H1 (cell line): Measurements from ENCODE around the gene DAPL1. TPM values are rescaled to one million over a fixed set of nuclear protein-coding genes. Genes with fewer than 3 reads are reported as not detected.

Source experiments
- CTCF ChIA-PET: fragments of 300-600 bp; sonication (Branson Sonifier 250); formaldehyde crosslinking; loops from one replicate; lab custom pipeline; 2021; ENCODE audit not compliant: partially characterized antibody; lab: Charles Lee
- POLR2A ChIA-PET: fragments of 300-600 bp; sonication (Branson Sonifier 250); formaldehyde crosslinking; loops from one replicate; lab custom pipeline; 2021; ENCODE audit warnings: inconsistent platforms; ENCODE audit not compliant: partially characterized antibody; lab: Charles Lee
- DNase-seq, 2 experiments: peaks; one replicate each; pipeline versions ENCODE4 v3.0.0 to v3.0.0-alpha.2; 2010 to 2022; ENCODE audit warnings: low spot score in 2 of 2, low read depth in 1 of 2, mixed read lengths in 1 of 2
- FAIRE-seq: peaks from 2 replicates; lab custom pipeline; 2011; peaks lifted over from hg19 to GRCh38; lab: Jason Lieb, UNC
- H2AFZ ChIP-seq: 2 replicates; pipeline ENCODE4 v1.8.1; 2012; ENCODE audit warnings: low read length, inconsistent platforms
- H2AK5ac ChIP-seq: 2 replicates; pipeline ENCODE4 v1.6.1; 2013; ENCODE audit warnings: low read depth, low read length
- H2BK120ac ChIP-seq: replicated peaks from 2 replicates; pipeline ENCODE3; 2013; ENCODE audit warnings: low read depth, low read length, inconsistent platforms
- H2BK12ac ChIP-seq: 2 replicates; pipeline ENCODE4 v1.6.1; 2013; ENCODE audit warnings: low read depth, low read length
- H2BK15ac ChIP-seq: 2 replicates; pipeline ENCODE4 v1.6.1; 2013; ENCODE audit warnings: low read length
- H2BK20ac ChIP-seq: 2 replicates; pipeline ENCODE4 v1.6.1; 2013; ENCODE audit warnings: low read length
- H2BK5ac ChIP-seq: 2 replicates; pipeline ENCODE4 v1.6.1; 2013; ENCODE audit warnings: low read depth, low read length
- H3K14ac ChIP-seq: 2 replicates; pipeline ENCODE4 v1.6.1; 2013; ENCODE audit warnings: inconsistent platforms; ENCODE audit not compliant: insufficient read length
- H3K18ac ChIP-seq: 2 replicates; pipeline ENCODE4 v1.6.1; 2013; ENCODE audit warnings: low read length; ENCODE audit errors: extremely low read depth
- H3K23ac ChIP-seq: 2 replicates; pipeline ENCODE4 v1.6.1; 2013; ENCODE audit warnings: inconsistent platforms; ENCODE audit not compliant: insufficient read length
- H3K23me2 ChIP-seq: 2 replicates; pipeline ENCODE4 v1.6.1; 2013; ENCODE audit warnings: low read depth, low read length
- H3K27ac ChIP-seq: 2 replicates; pipeline ENCODE4 v1.6.1; 2011; ENCODE audit warnings: low read depth, low read length, inconsistent platforms
- H3K27me3 ChIP-seq, 4 experiments: replicated peaks in 1 of 4; 1 replicate in 1 of 4; 2 replicates in 3 of 4; pipeline versions ENCODE4 v1.6.1 to v1.8.1; 2011 to 2013; ENCODE audit warnings: low read length in 3 of 4, mild to moderate bottlenecking in 3 of 4, inconsistent platforms in 2 of 4, mixed read lengths in 2 of 4, moderate library complexity in 1 of 4; ENCODE audit not compliant: control insufficient read depth in 3 of 4, insufficient read depth in 3 of 4; ENCODE audit errors: extremely low read depth in 1 of 4
- H3K36me3 ChIP-seq, 4 experiments: 2 replicates each; pipeline versions ENCODE4 v1.6.1 to v1.8.1; 2011 to 2013; ENCODE audit warnings: mild to moderate bottlenecking in 4 of 4, low read length in 3 of 4, moderate library complexity in 2 of 4, control low read depth in 1 of 4, inconsistent platforms in 1 of 4; ENCODE audit not compliant: insufficient read depth in 4 of 4, control insufficient read depth in 2 of 4
- H3K4ac ChIP-seq: replicated peaks from 2 replicates; pipeline ENCODE3; 2013; ENCODE audit warnings: low read length, low read depth, mixed read lengths, inconsistent platforms; ENCODE audit not compliant: insufficient read length
- H3K4me1 ChIP-seq, 4 experiments: replicated peaks in 1 of 4; 1 replicate in 1 of 4; 2 replicates in 3 of 4; pipeline versions ENCODE4 v1.6.1 to v1.8.1; 2011 to 2013; ENCODE audit warnings: low read length in 3 of 4, inconsistent platforms in 2 of 4, mixed read lengths in 1 of 4; ENCODE audit not compliant: insufficient read depth in 4 of 4, control insufficient read depth in 3 of 4
- H3K4me2 ChIP-seq, 2 experiments: 2 replicates each; pipeline versions ENCODE4 v1.6.1 to v1.8.1; 2011 to 2013; ENCODE audit warnings: low read depth in 2 of 2, low read length in 2 of 2, control low read depth in 1 of 2, inconsistent platforms in 1 of 2, mild to moderate bottlenecking in 1 of 2; ENCODE audit not compliant: insufficient read depth in 1 of 2
- H3K4me3 ChIP-seq, 4 experiments: fragments of 200-600, 300-600 bp in 1 of 4; sonication (generic), shearing (Covaris generic), sonication (Bioruptor Twin) in 1 of 4; 2 replicates each; pipeline versions ENCODE4 v1.5.1 to v1.8.1; 2011 to 2016; ENCODE audit warnings: low read length in 4 of 4, low read depth in 3 of 4, control low read depth in 2 of 4, inconsistent platforms in 2 of 4, mild to moderate bottlenecking in 2 of 4, mixed read lengths in 1 of 4, moderate library complexity in 1 of 4; ENCODE audit not compliant: insufficient read depth in 2 of 4; ENCODE audit errors: extremely low read depth in 1 of 4
- H3K56ac ChIP-seq: replicated peaks from 2 replicates; pipeline ENCODE3; 2013; ENCODE audit warnings: low read depth, mild to moderate bottlenecking, mixed read lengths, low read length, inconsistent platforms; ENCODE audit not compliant: insufficient read length
- H3K79me1 ChIP-seq: 2 replicates; pipeline ENCODE4 v1.6.1; 2013; ENCODE audit warnings: low read depth, low read length, control low read depth
- H3K79me2 ChIP-seq, 2 experiments: 2 replicates each; pipeline versions ENCODE4 v1.6.1 to v1.8.1; 2012 to 2013; ENCODE audit warnings: low read length in 2 of 2, mild to moderate bottlenecking in 2 of 2, inconsistent platforms in 1 of 2; ENCODE audit not compliant: insufficient read depth in 2 of 2, control insufficient read depth in 1 of 2
- H3K9ac ChIP-seq, 4 experiments: replicated peaks in 1 of 4; 1 replicate in 1 of 4; 2 replicates in 3 of 4; pipeline versions ENCODE4 v1.6.1 to v1.8.1; 2011 to 2013; ENCODE audit warnings: low read depth in 3 of 4, low read length in 3 of 4, control low read depth in 2 of 4, mild to moderate bottlenecking in 2 of 4, moderate library complexity in 2 of 4, inconsistent platforms in 1 of 4; ENCODE audit errors: extremely low read depth in 1 of 4
- H3K9me3 ChIP-seq, 2 experiments: 2 replicates each; pipeline versions ENCODE4 v1.6.1 to v1.8.1; 2012 to 2013; ENCODE audit warnings: mild to moderate bottlenecking in 2 of 2, moderate library complexity in 2 of 2, control low read depth in 1 of 2, inconsistent platforms in 1 of 2, low read depth in 1 of 2, low read length in 1 of 2, mixed read lengths in 1 of 2; ENCODE audit not compliant: insufficient read depth in 2 of 2
- H4K20me1 ChIP-seq, 2 experiments: replicated peaks in 1 of 2; 2 replicates each; pipeline versions ENCODE3 to v1.8.1; 2011 to 2013; ENCODE audit warnings: inconsistent platforms in 2 of 2, low read length in 2 of 2, mild to moderate bottlenecking in 1 of 2; ENCODE audit not compliant: insufficient read depth in 2 of 2, control insufficient read depth in 1 of 2
- H4K5ac ChIP-seq: 2 replicates; pipeline ENCODE4 v1.6.1; 2013; ENCODE audit warnings: low read length, low read depth, mixed read lengths, inconsistent platforms; ENCODE audit not compliant: insufficient read length
- H4K8ac ChIP-seq: 2 replicates; pipeline ENCODE4 v1.8.0; 2013; ENCODE audit warnings: mild to moderate bottlenecking, moderate library complexity, low read length, inconsistent platforms; ENCODE audit not compliant: insufficient read depth; ENCODE audit errors: extremely low read depth
- H4K91ac ChIP-seq: replicated peaks from 2 replicates; pipeline ENCODE3; 2013; ENCODE audit warnings: low read length, mixed read lengths, inconsistent platforms; ENCODE audit not compliant: insufficient read length
- ATF2 ChIP-seq: IDR thresholded peaks from 2 replicates; pipeline ENCODE4 v1.6.1; 2012; ENCODE audit warnings: low read length, inconsistent platforms
- CEBPB ChIP-seq: IDR thresholded peaks from 2 replicates; pipeline ENCODE4 v1.6.1; 2012; ENCODE audit warnings: low read depth, low read length
- GABPA ChIP-seq: IDR thresholded peaks from 2 replicates; pipeline ENCODE4 v1.6.1; 2011; ENCODE audit warnings: mild to moderate bottlenecking, low read length, moderate library complexity, borderline replicate concordance; ENCODE audit not compliant: insufficient read depth
- HDAC6 ChIP-seq: IDR thresholded peaks from one replicate; pipeline ENCODE4 v1.7.1; 2012; ENCODE audit warnings: low read depth, mild to moderate bottlenecking, inconsistent platforms, low read length, moderate library complexity
- KDM4A ChIP-seq: IDR thresholded peaks from one replicate; pipeline ENCODE4 v1.7.1; 2012; ENCODE audit warnings: low read depth, mild to moderate bottlenecking, moderate library complexity, low read length, inconsistent platforms; ENCODE audit not compliant: severe bottlenecking
- MAFK ChIP-seq: IDR thresholded peaks from 2 replicates; pipeline ENCODE4 v1.6.1; 2012; ENCODE audit warnings: low read depth, mild to moderate bottlenecking, improper control_type of control experiment, low read length
- RNF2 ChIP-seq: fragments of 200-900, 300-1000 bp; sonication (generic); IDR thresholded peaks from 2 replicates; pipeline ENCODE4 v1.7.1; 2016; ENCODE audit warnings: borderline replicate concordance, low read depth, mild to moderate bottlenecking, antibody characterized with exemption, low read length; ENCODE audit not compliant: poor library complexity, severe bottlenecking; ENCODE audit errors: missing control alignments
- TCF12 ChIP-seq: IDR thresholded peaks from 2 replicates; pipeline ENCODE4 v1.6.1; 2011; ENCODE audit warnings: low read depth, mild to moderate bottlenecking, low read length
- USF2 ChIP-seq: IDR thresholded peaks from 2 replicates; pipeline ENCODE4 v1.6.1; 2011; ENCODE audit warnings: low read length, improper control_type of control experiment
- YY1 ChIP-seq: IDR thresholded peaks from 2 replicates; pipeline ENCODE4 v1.6.1; 2011; ENCODE audit warnings: low read depth, mild to moderate bottlenecking, low read length
- ZNF274 ChIP-seq: IDR thresholded peaks from 2 replicates; pipeline ENCODE4 v1.7.0; 2012; ENCODE audit warnings: low read length, borderline replicate concordance; ENCODE audit errors: extremely low read depth
- WGBS, 2 experiments: shearing (Covaris generic) in 1 of 2; methylation state at CpG; one replicate each; pipeline versions ENCODE4 v1.1.6 to v1.1.7; 2013 to 2015; ENCODE audit warnings: low lambda C conversion rate in 2 of 2, mixed read lengths in 2 of 2, inconsistent platforms in 1 of 2, low coverage in 1 of 2, missing lambda C conversion rate in 1 of 2; ENCODE audit not compliant: insufficient replicate concordance in 2 of 2, insufficient coverage in 1 of 2, insufficient read length in 1 of 2; ENCODE audit errors: extremely low coverage in 1 of 2, missing lambda C conversion rate in 1 of 2; 5-methylcytosine and 5-hydroxymethylcytosine counted together
- polyA plus RNA-seq, 7 experiments: library from polyadenylated mRNA; depleted of rRNA in 3 of 7; stranded (reverse) in 5 of 7; unstranded in 2 of 7; fragments of >200 nt in 5 of 7; fragments of 200-250 nt in 2 of 7; gene quantifications; 1 replicate in 5 of 7; 2 replicates in 1 of 7; 4 replicates in 1 of 7; pipeline versions ENCODE4 v1.2.1 to v1.2.3, GENCODE V29; 2011 to 2013; ENCODE audit warnings: missing spikeins in 2 of 7, mixed read lengths in 2 of 7
- total RNA-seq: library from RNA; stranded (reverse); fragmentation: NEBNext Ultra II Directional; extraction: Animal tissue kit (Norgen Biotek cat#: 25700); gene quantifications from 2 replicates; pipeline ENCODE4 v1.2.1, GENCODE V29; 2021

Gene DAPL1
- total and polyA plus RNA-seq, 2 of the 8 experiments (the other 6 are each of a cell fraction or from before 2014, with no cell fraction given) = not detected

GRCh38 chr2:158825021-158825420 is 29.9 kb downstream of the DAPL1 start:
- no peak overlapping the region for H3K27ac ChIP-seq
- 86% methylated on average over 3 of the region's 3 CpGs; no CpG with 5 or more reads in 1 of the 2 experiments for WGBS, 2 experiments
- DNase-seq = no peak
- H2AK5ac ChIP-seq = no peak overlapping the region
- ChIA-PET POLR2A (no interaction called here), CTCF (interaction anchor here (0.6 to 1.3 kb wide), 2 partner anchors 9 to 281 kb away, joined by 3 read pairs; no protein-coding TSS in a partner anchor)
- H3K79me2 ChIP-seq = no peaks in the 10 kb centered on the region
- H4K8ac ChIP-seq = no peak overlapping the region
- no peak overlapping the region for H2BK5ac ChIP-seq
- no peak overlapping the region for H3K4me3 ChIP-seq
- no peak overlapping the region for H3K23ac ChIP-seq
- H3K56ac ChIP-seq = no peak overlapping the region
- H4K5ac ChIP-seq = no peak overlapping the region
- H2BK12ac ChIP-seq = no peak overlapping the region
- no peaks in the 10 kb centered on the region for H3K4me1 ChIP-seq
- H3K9me3 ChIP-seq = no peaks in the 10 kb centered on the region
- H4K20me1 ChIP-seq = no peaks in the 10 kb centered on the region
- H2BK120ac ChIP-seq = no peak overlapping the region
- H3K36me3 ChIP-seq = no peaks in the 10 kb centered on the region
- H2BK15ac ChIP-seq = no peak overlapping the region
- no peak overlapping the region for H4K91ac ChIP-seq
- no peaks in the 10 kb centered on the region for H3K79me1 ChIP-seq
- H2BK20ac ChIP-seq = no peak overlapping the region
- FAIRE-seq = no peak
- no peak overlapping the region for H3K14ac ChIP-seq
- no peak overlapping the region for H3K9ac ChIP-seq
- no peak overlapping the region for H3K4ac ChIP-seq
- no peaks in the 10 kb centered on the region for H3K27me3 ChIP-seq
- H3K18ac ChIP-seq = no peak overlapping the region
- H3K4me2 ChIP-seq = no peak overlapping the region
- no peak overlapping the region for H2AFZ ChIP-seq
- H3K23me2 ChIP-seq = no peaks in the 10 kb centered on the region
- TF ChIP-seq YY1 (no peak), CEBPB (no peak), ZNF274 (no peak), GABPA (no peak), HDAC6 (no peak), TCF12 (no peak), RNF2 (no peak), MAFK (no peak), KDM4A (no peak), USF2 (no peak), ATF2 (no peak)
